Measurements from ENCODE around the gene RABL2B. TPM values are rescaled to one million over a fixed set of nuclear protein-coding genes. Genes with fewer than 3 reads are reported as not detected.

RABL2B gene
- polyA plus RNA-seq, 2 donors, result 11.5 to 17.1 TPM

GRCh38 chr22:50717709-50718351 lies 65.6 kb downstream of the RABL2B start:
- Histone ChIP-seq H3K4me1 (ENCODE audit: control insufficient read depth in 2 of 2, insufficient read depth in 2 of 2, low read length in 1 of 2) (peaks cover 0 to 7% of the 10 kb centered on the region in 2 donors), H3K27ac (ENCODE audit: low read depth in 2 of 2, low read length in 1 of 2) (no peak overlapping the region), H3K27me3 (ENCODE audit: control insufficient read depth in 1 of 2, insufficient read depth in 2 of 2, low read length in 2 of 2) (peaks cover 0 to 3% of the 10 kb centered on the region in 2 donors), H3K4me3 (ENCODE audit: low read depth in 1 of 2, low read length in 2 of 2) (no peak overlapping the region), H3K36me3 (ENCODE audit: control insufficient read depth in 2 of 2, insufficient read depth in 2 of 2, low read length in 1 of 2) (peaks cover 0 to 3% of the 10 kb centered on the region in 2 donors), H3K9me3 (ENCODE audit: control insufficient read depth in 2 of 2, insufficient read depth in 1 of 2, low read depth in 1 of 2, low read length in 1 of 2) (no peaks in the 10 kb centered on the region)
- WGBS, 2 donors, result 83 to 87% methylated on average over 10 of the region's 10 CpGs

Other genes with a start within 250 kb of the RABL2B start
- gene KLHDC7B, start 237.7 kb downstream of the RABL2B start, polyA plus RNA-seq, result under 1 TPM; 0.12 to 0.14 TPM
- gene SYCE3, start 220.7 kb downstream of the RABL2B start, polyA plus RNA-seq, result under 1 TPM in 1 of 2 donors, not detected in 1; 0.32 TPM
- 10 to 100 TPM in 1 of 2 donors, 1 to 10 TPM in 1; 9.4 to 55.5 TPM for gene CPT1B, start 205.2 kb downstream of the RABL2B start, polyA plus RNA-seq
- 100 to 1,000 TPM in 1 of 2 donors, 10 to 100 TPM in 1; 50.1 to 110 TPM for gene CHKB, start 200.8 kb downstream of the RABL2B start, polyA plus RNA-seq
- under 1 TPM; 0.55 to 0.61 TPM for gene MAPK8IP2, start 182.8 kb downstream of the RABL2B start, polyA plus RNA-seq
- 10 to 100 TPM; 25.8 to 52.1 TPM for gene ARSA, start 155.5 kb downstream of the RABL2B start, polyA plus RNA-seq
- gene SHANK3, start 110.8 kb downstream of the RABL2B start, polyA plus RNA-seq, result 1 to 10 TPM; 4.1 to 9.0 TPM
- gene ACR, start 45.4 kb downstream of the RABL2B start, polyA plus RNA-seq, result under 1 TPM; 0.14 to 0.20 TPM

Measured in esophagus (tissue), 2 donors.